KMS-11 (cell line): ENCODE results near the gene NRSN1.

Experiments
- H2AFZ ChIP-seq: fragments of 200-600 bp; sonication (generic); 2 replicates; pipeline ENCODE4 v1.6.1; 2016; ENCODE audit warnings: antibody characterized with exemption, mixed run types, low read depth
- H3K27ac ChIP-seq: fragments of 200-600 bp; sonication (generic); 2 replicates; pipeline ENCODE4 v1.6.1; 2016; ENCODE audit warnings: mild to moderate bottlenecking, mixed run types
- H3K27me3 ChIP-seq: fragments of 200-600 bp; sonication (generic); 2 replicates; pipeline ENCODE4 v1.6.1; 2017; ENCODE audit warnings: mild to moderate bottlenecking, low read depth, mixed run types, moderate library complexity; ENCODE audit not compliant: insufficient read depth
- H3K36me3 ChIP-seq: fragments of 200-600 bp; sonication (generic); 2 replicates; pipeline ENCODE4 v1.6.1; 2017; ENCODE audit warnings: mild to moderate bottlenecking, mixed run types; ENCODE audit not compliant: insufficient read depth
- H3K4me1 ChIP-seq: fragments of 200-600 bp; sonication (generic); 2 replicates; pipeline ENCODE4 v1.6.1; 2016; ENCODE audit warnings: mild to moderate bottlenecking, low read depth, mixed run types; ENCODE audit not compliant: poor library complexity, severe bottlenecking
- H3K4me2 ChIP-seq: fragments of 200-600 bp; sonication (generic); 2 replicates; pipeline ENCODE4 v1.7.0; 2016; ENCODE audit warnings: mild to moderate bottlenecking, mixed run types
- H3K4me3 ChIP-seq: fragments of 200-600 bp; sonication (generic); IDR thresholded peaks from 2 replicates; pipeline ENCODE4 v1.6.1; 2017; ENCODE audit warnings: low read depth, low read length, mixed read lengths; ENCODE audit not compliant: insufficient read depth
- H3K79me2 ChIP-seq: fragments of 200-600 bp; sonication (generic); 2 replicates; pipeline ENCODE4 v1.6.1; 2016; ENCODE audit warnings: low read depth, mixed run types; ENCODE audit not compliant: insufficient read depth
- H3K9ac ChIP-seq: fragments of 200-600 bp; sonication (generic); 2 replicates; pipeline ENCODE4 v1.6.1; 2016; ENCODE audit warnings: mild to moderate bottlenecking, mixed run types
- H4K20me1 ChIP-seq: fragments of 200-600 bp; sonication (generic); 2 replicates; pipeline ENCODE4 v1.6.1; 2016; ENCODE audit warnings: mild to moderate bottlenecking, mixed run types; ENCODE audit not compliant: insufficient read depth
- CTCF ChIP-seq: fragments of 200-600 bp; sonication (generic); conservative IDR thresholded peaks from 2 replicates; pipeline ENCODE4 v1.6.1; 2017; ENCODE audit warnings: low read depth, mild to moderate bottlenecking, antibody characterized with exemption, low read length, moderate library complexity, mixed read lengths

The NRSN1 gene

GRCh38 chr6:24110417-24110816, 15.6 kb upstream of the NRSN1 start:
- TF ChIP-seq CTCF: no peak
- H3K79me2 ChIP-seq: no peaks in the 10 kb centered on the region
- H2AFZ ChIP-seq: no peak overlapping the region
- H3K27me3 ChIP-seq: no peaks in the 10 kb centered on the region
- no peak overlapping the region for H3K4me2 ChIP-seq
- no peaks in the 10 kb centered on the region for H3K36me3 ChIP-seq
- H3K27ac ChIP-seq: no peak overlapping the region
- no peak overlapping the region for H3K4me3 ChIP-seq
- no peaks in the 10 kb centered on the region for H3K4me1 ChIP-seq
- no peaks in the 10 kb centered on the region for H4K20me1 ChIP-seq
- H3K9ac ChIP-seq: no peak overlapping the region

- TF ChIP-seq CTCF: no peak
- no peak overlapping the region for H3K4me2 ChIP-seq
- H3K4me3 ChIP-seq: no peak overlapping the region
- H3K27me3 ChIP-seq: no peaks in the 10 kb centered on the region
- no peak overlapping the region for H3K27ac ChIP-seq
- H3K9ac ChIP-seq: no peak overlapping the region
- H4K20me1 ChIP-seq: no peaks in the 10 kb centered on the region
- no peaks in the 10 kb centered on the region for H3K4me1 ChIP-seq
- no peaks in the 10 kb centered on the region for H3K79me2 ChIP-seq
- H3K36me3 ChIP-seq: no peaks in the 10 kb centered on the region
- no peak overlapping the region for H2AFZ ChIP-seq
Observed at GRCh38 chr6:24113891-24114290, 12.1 kb upstream of the NRSN1 start.

GRCh38 chr6:24117021-24117420, 9.0 kb upstream of the NRSN1 start:
- no peaks in the 10 kb centered on the region for H4K20me1 ChIP-seq
- no peak overlapping the region for H3K9ac ChIP-seq
- no peaks in the 10 kb centered on the region for H3K27me3 ChIP-seq
- no peak overlapping the region for H3K4me2 ChIP-seq
- H3K36me3 ChIP-seq: no peaks in the 10 kb centered on the region
- TF ChIP-seq CTCF: no peak
- no peak overlapping the region for H2AFZ ChIP-seq
- H3K4me3 ChIP-seq: no peak overlapping the region
- no peaks in the 10 kb centered on the region for H3K79me2 ChIP-seq
- H3K27ac ChIP-seq: no peak overlapping the region
- no peaks in the 10 kb centered on the region for H3K4me1 ChIP-seq

- H4K20me1 ChIP-seq: no peaks in the 10 kb centered on the region
- H3K4me2 ChIP-seq: no peak overlapping the region
- H3K27ac ChIP-seq: no peak overlapping the region
- H3K9ac ChIP-seq: no peak overlapping the region
- no peak for TF ChIP-seq CTCF
- H3K4me1 ChIP-seq: no peaks in the 10 kb centered on the region
- H3K4me3 ChIP-seq: no peak overlapping the region
- no peaks in the 10 kb centered on the region for H3K79me2 ChIP-seq
- no peaks in the 10 kb centered on the region for H3K36me3 ChIP-seq
- H3K27me3 ChIP-seq: no peaks in the 10 kb centered on the region
- no peak overlapping the region for H2AFZ ChIP-seq
Observed at GRCh38 chr6:24122139-24122538, 3.9 kb upstream of the NRSN1 start.
